Subcutaneous adipose tissue (tissue), 4 donors: ENCODE data around the gene WNT9A. TPM values are rescaled to one million over a fixed set of nuclear protein-coding genes. Genes with fewer than 3 reads are reported as not detected.

Experiments
- CTCF ChIP-seq: fragments of 450-650 bp; IDR thresholded peaks from one replicate; pipeline ENCODE4 v1.5.1; 2016; ENCODE audit warnings: low read depth, mild to moderate bottlenecking, control low read depth, antibody characterized with exemption, moderate library complexity
- total RNA-seq, 4 donors: library from RNA; depleted of rRNA; stranded (reverse); fragments of >200 nt; gene quantifications; one replicate each; pipeline ENCODE4 v1.1.0, GENCODE V29; 2016

Gene WNT9A
- total RNA-seq, 4 donors from 2014 or later: 0.17 to 0.88 (median 0.57) TPM; not detected in 1

GRCh38 chr1:227950735-227951346 lies 3.1 kb upstream of the WNT9A start:
- no peak for TF ChIP-seq CTCF

GRCh38 chr1:227949954-227950734 lies 2.4 kb upstream of the WNT9A start:
- no peak for TF ChIP-seq CTCF

- TF ChIP-seq CTCF: no peak
These were observed 1.7 kb upstream of the WNT9A start for GRCh38 chr1:227949341-227949921.

GRCh38 chr1:227948493-227949260 lies 945 bp upstream of the WNT9A start:
- no peak for TF ChIP-seq CTCF

- no peak for TF ChIP-seq CTCF
These were observed 401 bp downstream of the WNT9A start for GRCh38 chr1:227947386-227947675.

- TF ChIP-seq CTCF: no peak
These were observed 927 bp downstream of the WNT9A start for GRCh38 chr1:227946624-227947385.
